Ramos (cell line): ENCODE data around the gene SLC23A2.
"Not testable (repeated sequence)": the region's sequence is repeated elsewhere in the genome, so short reads cannot be mapped to it uniquely, and the experiment has no call there.

Source experiments
- in situ Hi-C: fragments of 300-500 bp; cut with MboI; formaldehyde crosslinking; loops from one replicate; pipeline ENCODE4 v1.14.3; 2022; ENCODE audit warnings: low sequenced_read_pairs; ENCODE audit not compliant: unreplicated experiment

SLC23A2 gene

DNA sequence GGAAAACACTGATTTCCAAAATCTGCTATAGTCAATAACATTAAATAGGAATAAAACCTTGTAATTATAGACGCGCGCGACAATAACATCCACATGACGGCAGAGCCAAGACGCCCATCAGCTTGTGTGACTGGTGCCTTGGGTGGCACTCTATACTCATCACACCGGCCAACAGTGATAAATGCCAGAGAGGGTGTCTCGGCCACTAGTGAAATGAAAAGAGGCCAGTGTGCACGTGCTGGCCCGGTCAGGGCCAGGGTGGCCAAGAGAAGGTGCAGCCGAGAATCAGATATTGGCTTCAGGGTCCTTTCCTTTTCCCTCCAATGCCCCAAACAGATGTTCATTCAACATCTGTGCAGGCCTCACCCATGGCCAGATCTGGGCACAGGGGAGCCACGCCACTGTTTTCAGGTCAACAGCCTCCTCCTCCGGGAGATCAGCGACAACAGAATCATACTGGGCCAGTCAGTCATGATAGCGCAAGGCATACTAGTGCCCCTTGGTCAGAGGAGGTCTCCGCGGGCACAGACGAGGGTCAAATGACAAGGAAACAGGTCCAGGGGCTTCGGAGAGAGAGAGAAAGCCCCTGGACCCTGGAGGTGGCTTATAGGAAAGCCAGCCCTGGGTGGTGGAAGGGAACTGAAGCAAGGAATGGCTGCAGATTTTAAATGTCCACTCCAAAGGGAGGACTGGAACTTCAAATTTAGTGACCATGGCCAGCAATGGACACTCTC lies 145.1 kb downstream of the SLC23A2 start:
- in situ Hi-C loops, result no loop called here

DNA sequence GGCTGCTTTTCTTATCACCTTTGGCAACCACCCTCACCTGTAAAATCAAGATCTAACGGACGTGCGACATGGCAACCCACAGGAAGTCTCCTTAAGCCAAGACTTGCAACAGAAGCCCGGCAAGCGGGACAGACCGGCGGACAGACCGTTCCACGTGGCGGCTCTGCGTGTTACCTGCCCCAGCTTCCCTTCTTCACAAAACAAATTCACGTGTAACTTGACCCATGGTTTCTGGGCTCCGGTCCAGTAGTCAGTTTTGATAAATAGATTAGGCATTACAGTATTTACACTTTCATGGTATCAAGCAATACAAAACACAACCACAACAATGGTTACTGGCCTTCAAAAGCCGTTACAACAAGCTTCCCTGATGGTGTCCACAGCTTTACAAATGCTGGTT lies 145.8 kb downstream of the SLC23A2 start:
- in situ Hi-C loops, result no loop called here

DNA sequence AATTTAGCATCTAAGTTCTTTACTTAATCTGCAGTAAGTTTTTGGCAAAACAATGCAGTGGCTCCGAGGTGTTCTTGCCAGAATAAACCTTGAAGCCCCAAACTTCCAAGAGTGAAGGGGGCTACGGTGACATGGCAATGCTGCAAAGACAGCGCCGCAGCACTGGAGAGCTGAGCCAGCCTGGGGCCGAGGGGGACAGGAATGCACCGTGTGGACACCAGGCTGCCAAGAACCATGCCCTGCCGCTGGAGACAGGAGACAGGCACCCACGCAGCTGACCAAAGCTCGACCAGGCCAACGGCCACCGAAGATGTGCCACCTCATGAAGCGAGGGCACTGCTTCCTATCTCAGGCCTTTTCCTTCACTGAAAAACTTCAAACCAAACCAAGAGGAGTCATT lies 146.2 kb downstream of the SLC23A2 start:
- in situ Hi-C loops, result no loop called here

DNA sequence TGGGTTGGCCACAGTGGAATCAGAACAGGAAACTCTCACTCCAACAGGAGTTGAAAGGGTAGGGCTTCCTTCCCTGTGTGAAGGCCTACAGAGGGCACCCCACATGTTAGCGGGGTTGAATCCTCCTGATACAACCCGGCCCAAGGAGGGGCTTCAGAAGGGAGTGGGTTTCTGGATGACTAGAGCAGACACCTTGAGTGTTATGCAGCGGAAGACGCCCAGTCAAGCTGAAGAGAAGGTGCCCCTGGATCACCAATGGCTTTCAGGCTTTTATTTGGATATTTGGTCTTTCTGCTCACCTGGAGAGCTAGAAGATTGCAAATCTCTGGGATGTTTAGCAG lies 146.8 kb downstream of the SLC23A2 start:
- in situ Hi-C loops, result no loop called here

DNA sequence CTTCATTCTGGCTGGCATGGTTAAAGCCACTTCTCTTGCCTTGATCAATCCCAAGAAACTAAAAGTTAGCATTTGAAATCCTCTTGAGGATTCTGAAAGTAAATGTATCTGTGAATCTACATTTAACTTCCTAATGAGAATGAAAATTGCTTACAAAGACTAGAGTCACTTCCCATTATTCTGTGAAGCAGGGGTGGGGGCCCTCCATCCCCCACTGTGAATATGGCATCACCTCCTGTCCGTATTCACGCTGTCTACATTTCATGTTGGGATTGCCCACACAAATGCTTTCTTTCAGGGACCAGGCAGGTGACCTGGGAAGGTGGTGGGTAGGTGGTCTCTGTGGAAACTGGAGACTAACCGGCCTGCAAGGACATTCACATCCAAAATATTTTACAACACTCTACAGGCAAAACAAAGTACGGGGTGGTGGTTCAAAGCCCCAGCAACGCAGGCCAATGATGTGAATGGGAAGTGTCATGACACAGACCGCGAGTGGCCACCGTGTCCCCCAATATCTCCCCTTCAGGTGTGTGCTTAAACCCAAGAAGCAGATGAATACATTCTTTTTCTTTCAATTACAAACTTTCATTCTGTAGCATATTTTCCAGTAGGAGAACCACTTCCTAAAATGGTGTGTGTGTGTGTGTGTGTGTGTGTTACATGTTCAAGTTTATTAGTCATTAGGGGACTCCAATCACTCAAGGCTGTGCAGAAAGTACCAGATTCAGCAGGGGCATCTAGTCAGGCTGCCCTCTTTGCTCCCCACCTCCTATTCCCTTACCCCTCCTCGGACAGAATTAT lies 147.4 kb downstream of the SLC23A2 start:
- in situ Hi-C loops, result no loop called here

DNA sequence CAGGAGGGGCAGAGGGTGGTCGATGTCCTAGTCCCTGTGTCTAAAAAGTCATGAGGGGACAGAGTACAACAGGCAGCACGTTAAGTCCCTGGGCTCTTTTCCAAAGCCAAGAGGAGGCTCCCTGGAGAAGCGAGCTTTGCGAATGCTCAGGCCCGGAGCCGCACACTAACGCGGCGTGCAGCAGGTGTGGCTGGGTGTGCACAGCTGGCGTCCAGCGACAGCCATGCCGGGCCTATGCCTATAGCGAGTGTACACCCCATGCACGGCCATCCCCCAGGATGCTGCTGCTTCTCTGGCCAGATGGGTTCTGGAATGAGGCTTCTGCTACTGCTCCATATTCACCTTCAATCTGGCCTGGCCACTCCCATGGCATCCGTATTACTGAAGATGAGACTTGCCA lies 148.3 kb downstream of the SLC23A2 start:
- in situ Hi-C loops, result no loop called here

DNA sequence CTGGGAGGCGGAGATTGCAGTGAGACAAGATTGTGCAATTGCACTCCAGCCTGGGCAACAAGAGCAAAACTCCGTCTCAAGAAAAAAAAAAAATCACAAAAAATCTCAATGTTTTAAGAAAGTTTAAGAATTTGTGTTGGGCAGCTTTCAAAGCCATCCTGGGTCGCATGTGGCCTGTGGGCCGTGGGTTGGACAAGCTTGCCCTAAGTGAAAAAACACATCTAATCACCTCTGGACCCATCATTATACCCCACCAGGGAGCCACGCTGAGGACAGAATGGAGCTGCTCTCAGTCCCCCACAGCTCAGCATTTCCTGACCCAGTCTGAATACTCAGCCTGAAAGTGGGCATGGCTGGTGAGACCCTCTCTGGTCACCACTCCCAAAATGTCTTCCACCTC lies 150.3 kb downstream of the SLC23A2 start:
- in situ Hi-C loops, result no loop called here

DNA sequence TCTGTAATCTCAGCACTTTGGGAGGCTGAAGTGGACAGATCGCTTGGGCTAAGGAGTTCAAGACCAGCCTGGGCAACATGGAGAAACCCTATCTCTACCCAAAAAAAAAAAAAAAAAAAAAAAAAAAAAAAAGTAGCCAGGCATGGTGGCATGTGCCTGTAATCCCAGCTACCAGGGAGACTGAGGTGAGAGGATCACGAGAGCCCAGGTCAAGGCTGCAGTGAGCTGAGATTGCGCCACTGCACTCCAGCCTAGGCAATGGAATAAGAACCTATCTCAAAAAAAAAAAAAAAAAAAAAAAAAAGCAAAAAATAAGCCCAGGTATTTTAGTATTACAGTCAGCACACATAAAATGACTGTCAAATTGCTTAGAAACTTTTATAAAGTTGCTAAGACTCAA lies 152.5 kb downstream of the SLC23A2 start:
- in situ Hi-C loops, result not testable (repeated sequence)

DNA sequence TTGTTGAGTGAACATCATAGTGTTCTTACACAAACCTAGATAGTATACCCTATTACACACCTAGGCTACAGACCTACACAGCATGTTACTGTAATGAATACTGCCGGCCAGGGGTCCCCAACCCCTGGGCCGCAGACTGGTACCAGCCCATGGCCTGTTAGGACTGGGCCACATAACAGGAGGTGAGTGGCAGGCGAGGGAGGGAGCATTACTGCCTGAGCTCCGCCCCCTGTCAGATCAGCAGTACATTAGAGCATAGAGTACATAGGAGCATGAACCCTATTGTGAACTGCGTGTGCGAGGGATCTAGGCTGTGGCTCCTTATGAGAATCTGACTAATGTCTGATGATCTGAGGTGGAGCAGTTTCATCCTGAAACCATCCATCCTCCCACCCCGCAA lies 153.3 kb downstream of the SLC23A2 start:
- in situ Hi-C loops, result no loop called here

DNA sequence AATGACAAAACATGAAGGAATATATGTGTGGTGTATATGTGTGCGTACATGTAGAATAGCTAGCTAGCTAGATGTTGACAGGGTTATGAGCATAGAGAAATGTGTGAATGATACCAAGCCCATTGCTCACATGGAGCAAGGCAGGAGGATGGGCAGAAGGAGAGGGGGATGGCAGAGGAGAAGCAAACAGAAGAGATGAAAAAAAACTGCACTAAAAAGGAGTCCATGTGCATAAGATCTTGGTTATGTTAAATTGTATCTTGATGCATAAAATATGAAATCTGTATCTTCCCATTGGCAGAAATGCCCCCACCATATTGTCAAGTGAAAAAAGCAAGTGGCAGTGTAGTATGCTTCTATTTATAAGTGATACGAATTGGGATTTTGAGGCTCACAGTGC lies 154.5 kb downstream of the SLC23A2 start:
- in situ Hi-C loops, result no loop called here

DNA sequence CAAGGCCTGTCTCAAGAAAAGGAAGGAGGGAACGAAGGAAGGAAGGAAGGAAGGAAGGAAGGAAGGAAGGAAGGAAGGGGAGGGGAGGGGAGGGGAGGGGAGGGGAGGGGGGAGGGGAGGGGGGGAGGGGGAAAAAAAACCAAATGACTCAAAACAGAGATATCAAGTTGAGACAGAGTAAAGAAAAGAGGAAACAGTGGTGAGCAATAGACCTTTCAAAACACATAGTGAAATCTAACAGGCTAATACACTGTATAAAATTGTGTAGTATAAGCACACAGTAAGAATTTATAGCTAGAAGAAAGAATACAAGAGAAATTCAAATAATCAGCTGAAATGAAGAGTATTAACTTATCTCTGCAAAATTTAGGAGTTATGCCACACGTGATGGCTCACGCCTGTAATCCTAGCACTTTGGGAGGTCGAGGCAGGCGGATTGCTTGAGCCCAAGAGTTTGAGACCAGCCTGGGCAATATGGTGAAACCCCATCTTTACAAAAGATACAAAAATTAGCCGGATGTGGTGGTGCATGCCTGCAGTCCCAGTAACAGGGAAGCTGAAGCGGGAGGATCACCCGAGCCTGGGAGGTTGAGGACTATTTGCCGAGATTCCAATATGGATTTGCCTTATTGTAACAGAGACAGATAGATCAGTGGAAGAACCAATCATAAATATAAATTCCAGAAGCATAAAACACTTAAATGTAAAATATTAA lies 156.4 kb downstream of the SLC23A2 start:
- in situ Hi-C loops, result no loop called here

DNA sequence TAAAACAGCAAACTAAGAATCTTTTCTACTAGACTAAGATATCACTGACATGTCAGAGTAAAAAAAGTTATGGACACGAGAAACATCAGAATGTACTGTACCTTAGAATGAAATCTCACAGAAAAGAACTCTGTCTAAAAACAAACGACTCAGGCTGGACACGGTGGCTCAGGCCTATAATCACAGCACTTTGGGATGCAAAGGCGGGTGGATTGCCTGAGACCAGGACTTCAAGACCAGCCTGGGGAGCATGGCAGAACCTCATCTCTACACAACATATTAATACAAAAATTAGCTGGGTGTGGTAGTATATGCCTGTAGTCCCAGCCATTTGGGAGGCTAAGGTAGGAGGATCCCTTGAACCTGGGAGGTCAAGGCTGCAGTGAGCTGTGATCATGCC lies 157.0 kb downstream of the SLC23A2 start:
- in situ Hi-C loops, result no loop called here

DNA sequence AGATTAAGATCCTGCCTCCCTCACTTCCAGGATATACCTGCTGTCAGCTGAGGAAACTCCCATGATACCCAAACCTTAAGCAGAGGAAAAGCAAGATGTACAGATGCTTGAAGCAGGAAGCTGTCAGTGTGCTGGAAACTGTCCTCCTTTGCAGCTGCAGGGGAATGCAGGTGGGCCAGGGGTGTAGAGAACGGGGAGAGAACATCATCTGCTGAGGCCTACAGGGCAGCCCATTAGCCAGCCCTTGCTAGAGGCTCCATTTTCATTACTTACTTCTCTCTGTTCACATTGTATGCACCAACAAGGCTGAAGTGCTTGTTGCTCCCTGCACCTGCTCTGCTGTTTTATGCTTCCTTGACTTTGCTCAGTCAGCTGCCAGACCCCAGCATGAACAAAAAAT lies 160.5 kb downstream of the SLC23A2 start:
- in situ Hi-C loops, result no loop called here

DNA sequence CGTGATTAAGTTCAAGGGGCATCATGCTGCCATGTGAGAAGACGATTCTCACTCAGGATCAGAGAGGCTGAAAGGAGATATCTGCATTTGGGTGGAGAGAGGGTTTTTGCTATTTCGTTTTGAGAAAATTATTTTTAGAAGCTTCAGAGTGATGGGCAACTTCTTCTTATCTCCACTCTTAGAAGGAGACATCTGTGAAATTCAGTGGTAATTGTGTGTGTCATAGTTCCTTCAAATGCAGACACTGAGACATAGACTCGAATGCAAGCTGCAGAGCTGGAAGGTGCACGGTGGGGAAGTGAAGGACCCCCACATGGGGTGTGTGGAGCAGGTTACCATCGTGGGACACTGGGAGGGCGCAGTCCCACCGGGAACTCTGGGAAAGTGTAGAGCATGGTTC lies 162.8 kb downstream of the SLC23A2 start:
- in situ Hi-C loops, result no loop called here

DNA sequence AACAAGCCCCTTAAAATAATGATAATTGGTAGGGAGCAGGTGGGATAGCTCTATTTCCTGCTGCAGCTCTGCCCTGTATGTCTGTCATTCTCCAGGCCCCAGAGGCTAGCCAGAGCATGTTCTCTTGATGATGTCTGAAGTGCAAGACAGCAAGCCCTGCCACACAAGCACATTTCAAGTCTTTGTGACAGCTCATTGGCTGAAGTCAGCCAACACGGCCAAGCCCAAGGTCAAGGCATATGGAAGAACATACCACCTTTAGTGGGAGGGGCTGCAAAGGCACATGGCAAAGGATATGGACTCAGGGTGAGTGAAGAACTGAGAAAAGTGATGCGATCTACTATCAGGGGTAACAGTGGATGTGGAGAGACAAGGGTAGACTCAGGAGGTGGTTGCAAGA lies 163.6 kb downstream of the SLC23A2 start:
- in situ Hi-C loops, result no loop called here

DNA sequence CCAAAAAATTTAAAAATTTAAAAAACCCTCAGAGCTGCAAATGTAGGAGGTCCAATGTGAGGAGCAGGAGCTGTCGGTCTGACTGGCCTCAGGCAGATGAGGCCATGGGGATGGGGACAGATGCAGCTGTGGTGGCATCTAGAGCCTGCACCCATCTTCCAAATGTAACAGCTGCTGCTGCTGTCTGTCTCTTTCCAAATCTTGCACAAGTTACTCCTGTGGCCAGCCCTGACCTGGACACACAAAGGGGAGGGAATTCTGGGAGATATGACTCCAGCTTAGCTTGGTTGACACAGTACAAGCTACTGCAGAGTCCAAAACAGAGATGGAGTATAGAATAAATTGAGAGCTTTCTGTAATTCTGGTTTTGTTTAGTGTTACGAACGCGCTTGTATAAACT lies 164.4 kb downstream of the SLC23A2 start:
- in situ Hi-C loops, result no loop called here

DNA sequence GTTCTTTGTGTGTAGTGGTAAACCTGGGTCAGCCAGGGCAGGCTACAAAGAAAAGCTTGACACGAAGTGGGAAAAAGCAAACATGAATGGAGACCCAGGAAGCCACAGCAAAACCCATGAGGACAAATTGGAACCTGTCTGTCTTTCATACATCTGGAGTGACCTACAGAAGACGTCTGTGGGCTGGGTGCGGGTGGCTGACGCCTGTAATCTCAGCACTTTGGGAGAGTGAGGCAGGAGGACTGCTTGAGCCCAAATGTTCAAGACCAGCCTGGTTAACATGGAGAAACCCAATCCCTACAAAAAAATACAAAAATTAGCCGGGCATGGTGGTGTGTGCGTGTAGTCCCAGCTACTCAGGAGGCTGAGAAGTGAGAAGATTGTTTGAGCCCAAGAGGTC lies 164.8 kb downstream of the SLC23A2 start:
- in situ Hi-C loops, result no loop called here

DNA sequence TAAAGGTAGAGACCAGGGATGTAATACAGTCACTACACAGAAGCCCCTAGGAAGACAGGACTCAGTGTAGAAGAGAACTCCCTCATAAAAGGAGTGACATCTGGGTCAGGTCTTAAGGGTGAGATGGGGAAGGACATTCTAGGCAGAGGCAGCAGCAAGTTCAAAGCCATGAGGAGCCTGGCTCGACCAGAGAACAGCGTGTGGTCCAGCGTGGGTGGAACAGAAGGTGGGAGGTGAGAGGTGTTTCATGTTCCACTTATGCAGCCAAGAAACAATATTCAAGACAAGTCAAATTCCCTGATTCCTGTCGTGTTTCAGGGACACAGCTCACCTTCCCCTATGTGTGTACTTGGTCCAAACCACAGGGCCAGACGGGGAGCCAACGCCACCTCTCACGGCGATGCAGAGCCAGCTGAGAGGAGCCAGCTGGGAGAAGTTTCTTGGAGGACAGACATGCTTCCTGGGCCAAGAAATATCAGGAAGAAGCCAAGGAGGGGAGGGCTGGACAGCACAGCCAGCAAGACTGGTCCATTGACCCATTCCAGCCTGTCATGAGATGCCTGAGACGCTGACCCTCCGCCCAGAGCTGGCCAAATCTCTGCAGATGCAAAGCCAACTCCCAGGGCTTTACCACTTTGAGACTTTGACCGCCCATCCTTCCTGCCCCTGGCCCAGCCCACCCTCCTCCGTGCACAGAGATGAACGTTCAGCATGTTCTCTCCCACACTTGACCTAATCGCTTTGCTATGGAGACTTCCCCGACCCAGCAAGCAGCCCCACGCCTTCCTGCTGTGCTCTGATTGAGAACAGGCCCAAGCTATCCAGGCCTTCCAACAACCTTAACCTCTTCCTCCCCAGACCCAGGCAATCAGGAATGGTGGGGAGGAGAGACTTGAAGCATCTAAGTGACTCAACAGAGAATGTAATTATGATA lies 165.8 kb downstream of the SLC23A2 start:
- in situ Hi-C loops, result no loop called here

DNA sequence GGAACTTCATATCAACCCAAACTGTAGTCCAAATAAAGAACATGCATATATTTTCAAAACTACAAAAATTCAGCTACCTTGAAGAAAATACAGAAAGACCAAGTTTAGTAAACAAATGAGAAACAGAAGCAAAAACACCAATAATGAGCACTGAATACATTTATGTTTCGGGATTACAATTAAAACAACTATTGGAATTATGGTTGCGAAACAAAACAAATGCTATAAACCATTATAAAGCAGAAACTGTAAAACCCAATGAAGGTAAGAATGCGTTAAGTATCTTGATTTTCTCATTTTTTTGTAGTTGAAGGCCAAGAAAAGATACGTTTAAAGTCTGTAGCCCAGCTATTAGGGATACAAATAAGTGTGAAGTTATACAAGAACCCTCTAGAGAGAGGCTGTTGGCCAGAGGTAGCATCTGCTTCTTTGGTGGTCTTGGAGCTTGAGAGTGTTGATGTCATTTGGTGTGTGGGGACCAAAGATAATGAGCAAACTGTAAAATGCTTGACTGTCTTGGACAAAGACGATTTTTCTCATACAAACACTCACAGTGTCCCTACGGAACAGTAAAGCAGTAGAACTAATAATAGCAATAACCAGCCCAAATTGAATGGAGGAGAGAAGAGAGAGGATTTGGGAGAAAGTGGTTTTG lies 168.1 kb downstream of the SLC23A2 start:
- in situ Hi-C loops, result no loop called here

DNA sequence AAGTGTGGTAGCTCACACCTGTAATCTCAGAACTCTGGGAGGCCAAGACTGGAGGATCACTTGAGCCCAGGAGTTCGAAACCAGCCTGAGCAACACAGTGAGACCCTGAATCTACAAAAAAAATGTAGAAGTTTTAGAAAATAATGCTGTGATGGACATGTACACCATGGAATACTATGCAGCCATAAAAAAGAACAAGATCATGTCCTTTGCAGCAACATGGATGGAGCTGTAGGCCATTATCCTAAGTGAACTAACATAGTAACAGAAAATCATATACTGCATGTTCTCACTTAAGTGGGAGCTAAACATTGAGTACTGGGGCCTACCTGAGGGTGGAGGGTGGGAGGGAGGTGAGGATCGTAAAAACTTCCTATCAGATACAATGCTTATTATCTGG lies 168.8 kb downstream of the SLC23A2 start:
- in situ Hi-C loops, result no loop called here
